Ishikawa (cell line): ENCODE measurements around the gene NR3C2.

Source experiments
- CEBPB ChIP-seq: IDR thresholded peaks from 2 replicates; pipeline ENCODE4 v1.6.1; 2012
- CREB1 ChIP-seq: IDR thresholded peaks from 2 replicates; pipeline ENCODE4 v1.6.1; 2012; ENCODE audit warnings: low read depth
- EGR1 ChIP-seq: IDR thresholded peaks from 2 replicates; pipeline ENCODE4 v1.6.1; 2012
- EP300 ChIP-seq: IDR thresholded peaks from 2 replicates; pipeline ENCODE4 v1.6.1; 2012; ENCODE audit warnings: borderline replicate concordance
- FOXM1 ChIP-seq: IDR thresholded peaks from 2 replicates; pipeline ENCODE4 v1.6.1; 2012; ENCODE audit warnings: low read depth, borderline replicate concordance
- NFIC ChIP-seq: IDR thresholded peaks from 2 replicates; pipeline ENCODE4 v1.6.1; 2012
- RAD21 ChIP-seq: IDR thresholded peaks from 2 replicates; pipeline ENCODE4 v1.6.1; 2012; ENCODE audit warnings: low read depth
- TAF1 ChIP-seq: IDR thresholded peaks from 2 replicates; pipeline ENCODE4 v1.6.1; 2012; ENCODE audit warnings: low read depth, mild to moderate bottlenecking
- TCF12 ChIP-seq: IDR thresholded peaks from 2 replicates; pipeline ENCODE4 v1.6.1; 2012; ENCODE audit warnings: low read depth
- TEAD4 ChIP-seq: IDR thresholded peaks from 2 replicates; pipeline ENCODE4 v1.6.1; 2012
- USF1 ChIP-seq: IDR thresholded peaks from 2 replicates; pipeline ENCODE4 v1.6.1; 2012
- YY1 ChIP-seq: IDR thresholded peaks from 2 replicates; pipeline ENCODE4 v1.6.1; 2012; ENCODE audit warnings: low read depth
- ZBTB7A ChIP-seq: IDR thresholded peaks from 2 replicates; pipeline ENCODE4 v1.6.1; 2012; ENCODE audit warnings: low read depth
- TF ChIP-seq, protein P1 (sequence below): IDR thresholded peaks from 2 replicates; pipeline ENCODE4 v1.6.1; 2012
- TF ChIP-seq, protein P2 (sequence below): IDR thresholded peaks from 2 replicates; pipeline ENCODE4 v1.6.1; 2012; ENCODE audit warnings: low read depth, mild to moderate bottlenecking

NR3C2 gene

GRCh38 chr4:148090029-148090428, 352.2 kb downstream of the NR3C2 start:
- no peak for TF ChIP-seq TCF12
- TF ChIP-seq, protein P1, sequence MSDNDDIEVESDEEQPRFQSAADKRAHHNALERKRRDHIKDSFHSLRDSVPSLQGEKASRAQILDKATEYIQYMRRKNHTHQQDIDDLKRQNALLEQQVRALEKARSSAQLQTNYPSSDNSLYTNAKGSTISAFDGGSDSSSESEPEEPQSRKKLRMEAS, result no peak
- TF ChIP-seq RAD21, result no peak
- no peak for TF ChIP-seq TEAD4
- TF ChIP-seq FOXM1, result no peak
- TF ChIP-seq EP300, result no peak
- TF ChIP-seq, protein P2, sequence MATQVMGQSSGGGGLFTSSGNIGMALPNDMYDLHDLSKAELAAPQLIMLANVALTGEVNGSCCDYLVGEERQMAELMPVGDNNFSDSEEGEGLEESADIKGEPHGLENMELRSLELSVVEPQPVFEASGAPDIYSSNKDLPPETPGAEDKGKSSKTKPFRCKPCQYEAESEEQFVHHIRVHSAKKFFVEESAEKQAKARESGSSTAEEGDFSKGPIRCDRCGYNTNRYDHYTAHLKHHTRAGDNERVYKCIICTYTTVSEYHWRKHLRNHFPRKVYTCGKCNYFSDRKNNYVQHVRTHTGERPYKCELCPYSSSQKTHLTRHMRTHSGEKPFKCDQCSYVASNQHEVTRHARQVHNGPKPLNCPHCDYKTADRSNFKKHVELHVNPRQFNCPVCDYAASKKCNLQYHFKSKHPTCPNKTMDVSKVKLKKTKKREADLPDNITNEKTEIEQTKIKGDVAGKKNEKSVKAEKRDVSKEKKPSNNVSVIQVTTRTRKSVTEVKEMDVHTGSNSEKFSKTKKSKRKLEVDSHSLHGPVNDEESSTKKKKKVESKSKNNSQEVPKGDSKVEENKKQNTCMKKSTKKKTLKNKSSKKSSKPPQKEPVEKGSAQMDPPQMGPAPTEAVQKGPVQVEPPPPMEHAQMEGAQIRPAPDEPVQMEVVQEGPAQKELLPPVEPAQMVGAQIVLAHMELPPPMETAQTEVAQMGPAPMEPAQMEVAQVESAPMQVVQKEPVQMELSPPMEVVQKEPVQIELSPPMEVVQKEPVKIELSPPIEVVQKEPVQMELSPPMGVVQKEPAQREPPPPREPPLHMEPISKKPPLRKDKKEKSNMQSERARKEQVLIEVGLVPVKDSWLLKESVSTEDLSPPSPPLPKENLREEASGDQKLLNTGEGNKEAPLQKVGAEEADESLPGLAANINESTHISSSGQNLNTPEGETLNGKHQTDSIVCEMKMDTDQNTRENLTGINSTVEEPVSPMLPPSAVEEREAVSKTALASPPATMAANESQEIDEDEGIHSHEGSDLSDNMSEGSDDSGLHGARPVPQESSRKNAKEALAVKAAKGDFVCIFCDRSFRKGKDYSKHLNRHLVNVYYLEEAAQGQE, result no peak
- no peak for TF ChIP-seq TAF1
- TF ChIP-seq USF1, result no peak
- TF ChIP-seq EGR1, result no peak
- TF ChIP-seq NFIC, result no peak
- TF ChIP-seq CEBPB, result no peak
- TF ChIP-seq CREB1, result no peak
- TF ChIP-seq ZBTB7A, result no peak
- TF ChIP-seq YY1, result no peak

- TF ChIP-seq YY1 (no peak), CREB1 (no peak), USF1 (no peak), FOXM1 (no peak)
These were observed 352.6 kb downstream of the NR3C2 start for GRCh38 chr4:148089624-148090023.

DNA sequence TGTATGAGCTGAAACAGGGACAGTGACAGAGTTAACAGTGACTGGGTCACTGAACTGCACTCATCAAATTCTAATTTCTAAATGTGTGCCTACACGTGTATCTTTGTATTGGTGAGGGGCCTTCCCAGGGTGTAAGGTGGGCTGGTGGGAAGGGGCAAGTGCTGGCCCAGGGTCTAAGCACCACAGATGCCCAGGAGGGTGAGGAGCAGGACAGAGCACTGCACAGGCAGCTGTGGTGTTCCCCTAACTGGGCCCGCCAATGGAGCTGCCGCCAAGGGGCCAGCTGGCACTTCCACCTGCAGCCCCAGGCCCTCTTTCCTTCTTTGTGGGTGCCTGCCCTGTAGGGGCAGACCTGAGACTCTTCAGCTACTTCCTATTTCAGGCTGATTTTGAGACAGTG, 360.5 kb downstream of the NR3C2 start:
- TF ChIP-seq EGR1 (no peak), USF1 (no peak), TCF12 (no peak), TAF1 (no peak), ZBTB7A (no peak), CREB1 (no peak), RAD21 (no peak), TEAD4 (no peak), EP300 (no peak), YY1 (no peak), FOXM1 (no peak), NFIC (no peak), CEBPB (no peak)
- TF ChIP-seq, protein P1, result no peak
- TF ChIP-seq, protein P2, result no peak

DNA sequence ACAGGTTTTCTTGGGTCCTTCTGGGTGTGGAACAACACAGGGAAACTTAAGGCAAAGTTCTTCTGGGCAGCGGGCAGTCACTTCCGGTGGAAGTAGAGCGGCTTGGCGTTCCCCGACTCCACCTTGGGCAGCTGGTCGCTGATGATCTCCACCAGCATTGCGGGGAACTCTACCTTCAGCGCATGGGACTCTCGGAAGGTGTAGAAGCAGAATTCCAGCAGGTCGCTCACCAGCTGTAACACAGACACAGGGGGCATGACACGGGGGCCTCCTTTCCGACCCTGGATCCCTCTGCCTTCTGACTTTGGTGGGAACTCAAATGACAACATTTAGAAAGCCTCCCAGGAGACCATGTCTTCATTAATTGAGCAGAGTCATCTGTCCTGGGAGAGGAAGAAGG, 360.9 kb downstream of the NR3C2 start:
- TF ChIP-seq, protein P1, result no peak
- TF ChIP-seq TEAD4, result no peak
- TF ChIP-seq TCF12, result no peak
- no peak for TF ChIP-seq EP300
- TF ChIP-seq, protein P2, result no peak
- TF ChIP-seq NFIC, result no peak

DNA sequence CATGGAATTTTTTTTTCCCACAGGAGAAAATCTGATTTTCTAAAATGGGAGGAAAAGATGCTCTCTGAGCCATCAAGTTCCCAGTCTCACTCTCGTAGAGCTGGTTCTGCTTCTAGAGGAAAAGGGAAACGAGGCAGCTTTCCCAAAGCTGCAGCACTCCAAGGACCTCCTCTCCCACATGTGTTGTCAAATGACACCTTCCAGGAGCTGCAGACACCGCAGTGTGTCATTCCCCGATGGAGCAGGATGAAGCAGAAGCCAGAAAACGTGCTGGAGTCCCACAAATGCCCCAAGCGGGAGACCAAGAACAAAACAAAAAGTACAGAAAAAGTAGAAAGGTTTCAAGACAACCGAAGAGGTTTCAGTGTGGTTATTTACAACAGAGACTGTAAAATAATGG, 362.3 kb downstream of the NR3C2 start:
- no peak for TF ChIP-seq EP300
- no peak for TF ChIP-seq TAF1
- TF ChIP-seq RAD21, result no peak
- no peak for TF ChIP-seq CEBPB
- TF ChIP-seq YY1, result no peak
- TF ChIP-seq TCF12, result no peak
- TF ChIP-seq TEAD4, result no peak
- TF ChIP-seq FOXM1, result no peak
